GM19035 (cell line): ENCODE results near the gene ARMC5.
"Not testable (repeated sequence)": the region's sequence is repeated elsewhere in the genome, so short reads cannot be mapped to it uniquely, and the experiment has no call there.

Experiments
- ATAC-seq: cut with Tn5 transposase; IDR thresholded peaks from one replicate; pipeline ENCODE4 v1.9.1; 2021; ENCODE audit not compliant: unreplicated experiment

ARMC5 gene

GRCh38 chr16:31435341-31436220, 23.7 kb upstream of the ARMC5 start:
- ATAC-seq, result no peak

GRCh38 chr16:31436221-31437045, 22.9 kb upstream of the ARMC5 start:
- ATAC-seq, result no peak

GRCh38 chr16:31438414-31438813, 20.9 kb upstream of the ARMC5 start:
- ATAC-seq, result no peak

GRCh38 chr16:31439023-31439422, 20.3 kb upstream of the ARMC5 start:
- ATAC-seq, result not testable (repeated sequence)

- no peak for ATAC-seq
Measured at GRCh38 chr16:31439519-31439918, 19.8 kb upstream of the ARMC5 start.

- no peak for ATAC-seq
Measured at GRCh38 chr16:31440516-31441184, 18.7 kb upstream of the ARMC5 start.

GRCh38 chr16:31441956-31442355, 17.3 kb upstream of the ARMC5 start:
- no peak for ATAC-seq

- not testable (repeated sequence) for ATAC-seq
Measured at GRCh38 chr16:31445931-31446330, 13.4 kb upstream of the ARMC5 start.

GRCh38 chr16:31451201-31451600, 8.1 kb upstream of the ARMC5 start:
- no peak for ATAC-seq

- ATAC-seq, result no peak
Measured at GRCh38 chr16:31451681-31452351, 7.5 kb upstream of the ARMC5 start.

- ATAC-seq, result no peak
Measured at GRCh38 chr16:31452631-31453106, 6.6 kb upstream of the ARMC5 start.

GRCh38 chr16:31453255-31454204, 5.8 kb upstream of the ARMC5 start:
- no peak for ATAC-seq

- ATAC-seq, result no peak
Measured at GRCh38 chr16:31455601-31456314, 3.5 kb upstream of the ARMC5 start.

- ATAC-seq, result no peak
Measured at GRCh38 chr16:31456988-31457360, 2.3 kb upstream of the ARMC5 start.

GRCh38 chr16:31458073-31458843, 1.0 kb upstream of the ARMC5 start:
- ATAC-seq, result peak; percentile 4

- peak; percentile 72 for ATAC-seq
Measured at GRCh38 chr16:31459687-31460581, 633 bp downstream of the ARMC5 start.

GRCh38 chr16:31460582-31461002, 1.3 kb downstream of the ARMC5 start:
- ATAC-seq, result no peak
